Subcutaneous abdominal adipose tissue (tissue), 5 donors: Measurements from ENCODE around the gene USP12.
"Not testable (repeated sequence)": the region's sequence is repeated elsewhere in the genome, so short reads cannot be mapped to it uniquely, and the experiment has no call there.

Experiments
- H3K27ac ChIP-seq: one replicate; pipeline ENCODE4 v1.7.0; 2013; ENCODE audit warnings: low read depth, mild to moderate bottlenecking, inconsistent platforms, low read length, moderate library complexity
- H3K27me3 ChIP-seq, 5 donors: one replicate each; pipeline ENCODE4 v1.7.0; 2013; ENCODE audit warnings: low read length in 5 of 5, inconsistent platforms in 1 of 5; ENCODE audit not compliant: control insufficient read depth in 5 of 5, insufficient read depth in 4 of 5
- H3K36me3 ChIP-seq, 5 donors: one replicate each; pipeline ENCODE4 v1.7.0; 2013; ENCODE audit warnings: low read length in 5 of 5; ENCODE audit not compliant: control insufficient read depth in 5 of 5, insufficient read depth in 5 of 5
- H3K4me1 ChIP-seq, 5 donors: one replicate each; pipeline ENCODE4 v1.7.0; 2013; ENCODE audit warnings: low read length in 5 of 5, mild to moderate bottlenecking in 3 of 5, moderate library complexity in 1 of 5; ENCODE audit not compliant: control insufficient read depth in 5 of 5, insufficient read depth in 5 of 5
- H3K4me3 ChIP-seq, 5 donors: one replicate each; pipeline ENCODE4 v1.7.0; 2013; ENCODE audit warnings: low read length in 5 of 5, low read depth in 1 of 5
- H3K9ac ChIP-seq, 5 donors: one replicate each; pipeline ENCODE4 v1.7.0; 2013; ENCODE audit warnings: low read length in 5 of 5, mild to moderate bottlenecking in 4 of 5, moderate library complexity in 3 of 5
- H3K9me3 ChIP-seq, 5 donors: one replicate each; pipeline ENCODE4 v1.7.0; 2013; ENCODE audit warnings: low read length in 5 of 5; ENCODE audit not compliant: control insufficient read depth in 5 of 5
- donor health status: healthy.
- donor health status: healthy.
- donor health status: healthy.
- donor health status: healthy.
- donor health status: healthy.

USP12 gene

DNA sequence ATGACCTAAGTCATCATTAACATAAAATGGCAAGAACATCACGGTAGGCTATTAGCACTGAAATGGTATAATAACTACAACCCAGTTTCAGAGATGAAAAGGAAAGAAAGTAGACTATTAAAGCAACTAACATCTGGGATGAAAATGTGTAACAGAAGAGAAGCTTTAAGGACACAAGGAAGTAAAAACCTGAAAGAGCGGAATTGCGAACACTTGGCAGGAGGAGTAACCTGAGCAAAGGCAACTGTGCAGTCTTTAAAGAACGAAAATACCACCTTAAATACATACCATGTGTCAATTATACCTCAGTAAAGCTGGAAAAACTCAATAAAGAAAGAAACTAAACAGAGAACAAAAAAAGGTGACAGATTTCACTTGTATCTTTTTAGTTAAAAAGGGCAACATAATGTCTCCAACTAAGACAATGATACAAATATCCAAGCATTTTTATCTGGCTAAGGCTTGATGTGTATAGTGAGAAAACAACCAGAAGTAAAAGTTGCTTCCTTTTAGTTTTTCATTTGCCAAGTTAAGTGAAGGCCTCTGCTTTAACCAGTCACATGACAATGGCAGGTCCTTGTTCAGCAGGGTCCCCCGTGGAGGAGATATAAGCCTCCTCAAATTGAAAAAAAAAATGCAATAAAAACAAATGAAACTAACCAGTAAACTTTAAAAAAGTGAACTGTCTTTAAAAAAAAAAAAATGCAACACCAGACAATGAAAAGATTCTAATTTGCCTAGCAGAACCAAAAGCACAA is 11.6 kb downstream of the USP12 start:
- no peak overlapping the region for H3K9ac ChIP-seq
- no peaks in the 10 kb centered on the region for H3K27me3 ChIP-seq
- no peak overlapping the region for H3K27ac ChIP-seq
- H3K36me3 ChIP-seq, result no peaks in the 10 kb centered on the region
- H3K9me3 ChIP-seq, result peaks cover 0 to 4% (median 0%) of the 10 kb centered on the region in 5 donors
- peaks cover 0 to 4% (median 0%) of the 10 kb centered on the region in 5 donors for H3K4me1 ChIP-seq
- H3K4me3 ChIP-seq, result no peak overlapping the region

DNA sequence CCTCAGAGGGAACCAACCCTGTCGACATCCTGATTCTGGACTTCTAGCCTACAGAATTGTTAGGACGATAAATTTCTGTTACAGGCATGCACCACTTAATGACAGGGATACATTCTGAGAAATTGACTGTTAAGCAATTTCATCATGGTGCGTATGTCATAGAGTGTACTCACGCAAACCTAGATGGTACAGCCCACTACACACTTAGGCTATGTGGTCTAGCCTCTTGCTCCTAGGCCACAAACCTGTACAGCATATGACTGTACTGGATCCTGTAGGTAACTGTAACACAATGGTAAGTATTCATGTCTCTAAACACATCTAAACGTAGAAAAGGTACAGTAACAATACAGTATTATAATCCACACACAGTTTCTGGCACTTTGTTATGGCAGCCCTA is 13.3 kb downstream of the USP12 start:
- Histone ChIP-seq H3K4me1 (peaks cover 0 to 4% (median 0%) of the 10 kb centered on the region in 5 donors), H3K9ac (no peak overlapping the region), H3K9me3 (peaks cover 0 to 4% (median 0%) of the 10 kb centered on the region in 5 donors), H3K36me3 (no peaks in the 10 kb centered on the region), H3K4me3 (no peak overlapping the region), H3K27ac (no peak overlapping the region), H3K27me3 (no peaks in the 10 kb centered on the region)

DNA sequence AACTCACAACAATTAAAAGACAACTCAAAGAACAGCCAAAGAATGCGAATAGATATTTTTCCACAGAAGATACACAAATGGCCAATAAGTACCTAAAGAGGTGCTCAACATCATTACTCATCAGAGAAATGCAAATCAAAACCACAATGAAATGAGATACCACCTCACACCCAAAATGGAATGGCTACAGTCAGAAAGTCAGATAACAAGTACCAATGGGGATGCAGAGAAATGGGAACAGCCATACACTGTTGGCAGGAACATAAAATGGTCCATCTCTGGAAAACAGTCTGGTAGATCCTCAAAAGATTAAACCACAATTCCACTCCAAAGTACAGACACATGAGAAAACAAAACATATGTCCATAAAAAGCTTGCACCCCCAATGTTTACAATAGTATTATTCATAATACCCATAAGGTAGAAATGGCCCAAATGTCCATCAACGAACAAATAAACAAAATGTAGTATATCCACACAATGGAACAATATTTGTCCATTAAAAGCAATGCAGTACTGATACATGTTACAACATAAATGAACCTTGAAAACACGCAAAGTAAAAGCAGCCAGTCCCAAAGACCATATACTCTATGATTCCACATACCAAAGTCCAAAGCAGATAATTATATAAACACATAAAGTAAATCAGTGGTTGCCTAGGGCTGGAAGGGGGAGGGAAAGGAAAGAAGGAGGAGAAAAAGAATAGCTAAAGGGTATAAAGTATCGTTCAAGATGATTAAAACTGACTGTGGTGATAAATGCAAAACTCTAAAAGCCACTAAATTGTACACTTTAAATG is 19.6 kb downstream of the USP12 start:
- H3K9ac ChIP-seq, result no peak overlapping the region
- H3K36me3 ChIP-seq, result no peaks in the 10 kb centered on the region
- H3K4me3 ChIP-seq, result no peak overlapping the region
- H3K27me3 ChIP-seq, result no peaks in the 10 kb centered on the region
- peaks cover 0 to 4% (median 0%) of the 10 kb centered on the region in 5 donors for H3K4me1 ChIP-seq
- no peak overlapping the region for H3K27ac ChIP-seq
- peaks cover 0 to 4% (median 0%) of the 10 kb centered on the region in 5 donors for H3K9me3 ChIP-seq

DNA sequence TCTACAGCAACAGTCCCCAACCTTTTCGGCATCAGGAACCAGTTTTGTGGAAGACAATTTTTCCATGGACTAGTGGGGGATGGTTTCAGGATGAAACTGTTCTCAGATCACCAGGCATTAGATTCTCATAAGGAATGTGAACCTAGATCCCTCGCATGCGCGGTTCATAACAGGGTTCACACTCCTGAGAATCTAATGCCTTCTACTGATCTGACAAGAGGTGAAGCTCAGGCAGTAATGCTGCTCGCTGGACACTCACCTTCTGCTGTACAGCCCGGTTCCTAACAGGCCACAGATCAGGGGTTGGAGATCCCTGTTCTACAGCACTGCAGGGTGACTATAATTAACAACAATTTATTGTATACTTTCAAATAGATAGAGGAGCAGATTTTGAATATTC is 21.9 kb downstream of the USP12 start:
- peaks cover 0 to 5% (median 0%) of the 10 kb centered on the region in 5 donors for H3K4me1 ChIP-seq
- no peak overlapping the region for H3K4me3 ChIP-seq
- no peaks in the 10 kb centered on the region for H3K27me3 ChIP-seq
- H3K27ac ChIP-seq, result no peak overlapping the region
- no peak overlapping the region for H3K9ac ChIP-seq
- no peaks in the 10 kb centered on the region for H3K9me3 ChIP-seq
- H3K36me3 ChIP-seq, result no peaks in the 10 kb centered on the region

DNA sequence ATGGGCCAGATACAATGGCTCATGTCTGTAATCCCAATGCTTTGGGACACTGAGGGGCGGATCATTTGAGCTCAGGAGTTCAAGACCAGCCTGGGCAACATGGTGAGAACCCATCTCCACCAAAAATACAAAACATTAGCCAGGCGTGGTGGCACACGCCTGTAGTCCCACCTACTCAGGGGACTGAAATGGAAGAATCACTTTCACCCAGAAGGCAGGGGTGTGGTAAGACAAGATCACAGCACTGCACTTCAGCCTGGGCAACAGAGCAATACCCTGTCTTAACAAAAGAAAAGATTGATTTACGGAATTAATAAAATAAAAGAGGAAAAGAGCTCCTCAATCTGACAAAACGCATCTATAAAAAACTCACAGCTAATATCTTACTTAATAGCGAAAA is 22.7 kb downstream of the USP12 start:
- Histone ChIP-seq H3K4me3 (no peak overlapping the region), H3K9ac (no peak overlapping the region), H3K27me3 (no peaks in the 10 kb centered on the region), H3K27ac (no peak overlapping the region), H3K4me1 (peaks cover 0 to 5% (median 0%) of the 10 kb centered on the region in 5 donors), H3K36me3 (no peaks in the 10 kb centered on the region), H3K9me3 (peaks cover 0 to under 1% (median 0%) of the 10 kb centered on the region in 5 donors)

- H3K27me3 ChIP-seq, result no peaks in the 10 kb centered on the region
- no peaks in the 10 kb centered on the region for H3K36me3 ChIP-seq
- peaks cover 0 to 7% (median 0%) of the 10 kb centered on the region in 5 donors for H3K9me3 ChIP-seq
- H3K4me1 ChIP-seq, result peaks cover 0 to 5% (median 0%) of the 10 kb centered on the region in 5 donors
- no peak overlapping the region for H3K9ac ChIP-seq
- no peak overlapping the region for H3K4me3 ChIP-seq
- no peak overlapping the region for H3K27ac ChIP-seq
These were observed 24.0 kb downstream of the USP12 start for GRCh38 chr13:27147530-27148170.

DNA sequence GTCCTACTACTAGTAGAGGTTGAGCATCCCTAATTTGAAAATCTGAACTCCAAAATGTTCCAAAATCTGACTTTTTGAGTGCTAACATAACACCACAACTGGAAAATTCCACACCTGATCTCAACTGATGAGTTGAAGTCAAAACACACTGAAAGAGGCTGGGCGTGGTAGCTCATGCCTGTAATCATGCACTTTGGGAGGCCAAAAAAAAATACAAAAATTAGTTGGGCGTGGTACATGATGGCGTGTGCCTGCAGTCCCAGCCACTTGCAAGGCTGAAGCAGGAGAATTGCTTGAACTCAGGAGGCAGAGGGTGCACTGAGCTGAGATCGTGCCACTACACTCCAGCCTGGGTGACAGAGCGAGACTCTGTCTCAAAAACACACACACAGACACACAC is 29.9 kb downstream of the USP12 start:
- Histone ChIP-seq H3K4me3 (no peak overlapping the region), H3K27me3 (no peaks in the 10 kb centered on the region), H3K9ac (no peak overlapping the region), H3K27ac (no peak overlapping the region), H3K9me3 (peaks cover 0 to 7% (median 0%) of the 10 kb centered on the region in 5 donors), H3K4me1 (peaks cover 0 to 2% (median 0%) of the 10 kb centered on the region in 5 donors), H3K36me3 (no peaks in the 10 kb centered on the region)

- not testable (repeated sequence) for H3K27ac ChIP-seq, H3K4me1 ChIP-seq, H3K9me3 ChIP-seq, H3K9ac ChIP-seq, H3K27me3 ChIP-seq, H3K4me3 ChIP-seq, H3K36me3 ChIP-seq
These were observed 30.5 kb downstream of the USP12 start for GRCh38 chr13:27141159-27141558.

DNA sequence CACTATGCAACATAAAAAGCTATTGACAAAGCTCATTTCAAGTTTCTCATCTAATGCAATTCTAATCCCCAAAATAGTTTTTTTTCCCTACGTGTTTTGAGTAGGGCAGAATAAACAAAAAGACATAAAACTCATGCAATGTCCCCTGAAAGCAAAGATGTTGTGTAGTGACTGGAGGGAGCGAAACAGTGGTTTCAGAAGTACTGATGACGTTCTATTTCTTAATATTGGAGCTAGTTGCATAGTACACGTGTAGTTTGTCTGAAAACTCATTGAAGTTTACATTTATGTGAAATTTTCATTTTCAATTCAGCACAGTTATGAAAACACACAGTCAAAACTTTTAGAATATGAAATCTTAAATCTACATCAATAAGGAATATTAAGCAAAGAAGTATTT is 31.6 kb downstream of the USP12 start:
- Histone ChIP-seq H3K27me3 (no peaks in the 10 kb centered on the region), H3K4me1 (peaks cover 0 to 7% (median 0%) of the 10 kb centered on the region in 5 donors), H3K27ac (no peak overlapping the region), H3K9me3 (peaks cover 0 to 7% (median 0%) of the 10 kb centered on the region in 5 donors), H3K9ac (no peak overlapping the region), H3K36me3 (no peaks in the 10 kb centered on the region), H3K4me3 (no peak overlapping the region)

DNA sequence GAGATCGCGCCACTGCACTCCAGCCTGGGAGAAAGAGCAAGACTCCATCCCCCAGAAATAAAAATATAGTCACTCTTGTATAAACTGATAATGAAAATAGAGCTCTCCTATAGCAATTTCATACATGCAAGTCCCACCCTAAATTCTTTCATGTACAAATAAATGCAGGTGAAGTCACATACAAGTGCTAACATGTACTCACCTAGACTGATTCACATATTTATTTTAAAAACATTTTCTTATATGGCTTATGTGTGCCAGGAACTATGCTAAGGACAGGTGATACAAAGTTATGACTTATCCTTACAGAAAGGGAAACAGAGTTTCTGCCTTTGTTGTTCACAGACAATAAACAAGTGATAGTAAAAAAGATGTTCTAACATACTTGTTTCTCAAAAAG is 32.0 kb downstream of the USP12 start:
- H3K27me3 ChIP-seq, result no peaks in the 10 kb centered on the region
- peaks cover 0 to 7% (median 0%) of the 10 kb centered on the region in 5 donors for H3K4me1 ChIP-seq
- H3K9me3 ChIP-seq, result peaks cover 0 to 7% (median 0%) of the 10 kb centered on the region in 5 donors
- no peaks in the 10 kb centered on the region for H3K36me3 ChIP-seq
- no peak overlapping the region for H3K4me3 ChIP-seq
- H3K9ac ChIP-seq, result no peak overlapping the region
- no peak overlapping the region for H3K27ac ChIP-seq
